PFSK-1 (cell line): ENCODE measurements around the gene STEAP2.

Experiments
- FOXP2 ChIP-seq: optimal IDR thresholded peaks from 2 replicates; pipeline ENCODE3; 2011; ENCODE audit warnings: borderline replicate concordance, control low read depth, inconsistent platforms; ENCODE audit not compliant: insufficient read depth; ENCODE audit errors: extremely low read length, extremely low read depth
- POLR2AphosphoS5 ChIP-seq: IDR thresholded peaks from 2 replicates; pipeline ENCODE4 v1.6.1; 2012; ENCODE audit warnings: low read depth, mild to moderate bottlenecking, control low read depth, low read length, moderate library complexity
- SIN3A ChIP-seq: IDR thresholded peaks from 2 replicates; pipeline ENCODE4 v1.6.1; 2012; ENCODE audit warnings: mild to moderate bottlenecking, low read length, moderate library complexity, borderline replicate concordance; ENCODE audit not compliant: insufficient read depth
- TAF1 ChIP-seq: IDR thresholded peaks from 2 replicates; pipeline ENCODE4 v1.6.1; 2012; ENCODE audit warnings: low read length, control low read depth, borderline replicate concordance; ENCODE audit not compliant: insufficient read depth
- TF ChIP-seq, protein P1 (sequence below), 2 experiments: IDR thresholded peaks; 2 replicates each; pipeline versions ENCODE4 v1.6.1 to v1.8.0; 2011 to 2012; ENCODE audit warnings: low read depth in 2 of 2, low read length in 2 of 2, control low read depth in 1 of 2, inconsistent platforms in 1 of 2, mild to moderate bottlenecking in 1 of 2, moderate library complexity in 1 of 2; ENCODE audit not compliant: insufficient read depth in 1 of 2

Gene STEAP2

DNA sequence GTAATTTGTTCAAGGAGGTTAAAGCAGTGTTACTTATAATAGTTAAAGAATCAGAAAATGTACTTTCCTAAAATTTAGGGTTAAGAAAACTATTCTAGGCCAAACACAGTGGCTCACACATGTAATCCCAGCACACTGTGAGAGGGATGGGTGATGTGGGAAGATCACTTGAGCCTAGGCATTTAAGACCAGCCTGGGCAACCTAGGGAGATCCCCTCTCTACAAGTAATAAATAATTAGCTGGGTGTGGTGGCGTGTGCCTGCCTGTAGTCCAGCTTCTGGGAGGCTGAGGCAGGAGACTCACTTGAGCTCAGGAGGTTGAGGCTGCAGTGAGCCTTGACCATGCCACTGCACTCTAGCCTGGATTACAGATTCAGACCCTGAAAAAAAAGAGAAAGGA lies 3.6 kb upstream of the STEAP2 start:
- TF ChIP-seq, protein P1, sequence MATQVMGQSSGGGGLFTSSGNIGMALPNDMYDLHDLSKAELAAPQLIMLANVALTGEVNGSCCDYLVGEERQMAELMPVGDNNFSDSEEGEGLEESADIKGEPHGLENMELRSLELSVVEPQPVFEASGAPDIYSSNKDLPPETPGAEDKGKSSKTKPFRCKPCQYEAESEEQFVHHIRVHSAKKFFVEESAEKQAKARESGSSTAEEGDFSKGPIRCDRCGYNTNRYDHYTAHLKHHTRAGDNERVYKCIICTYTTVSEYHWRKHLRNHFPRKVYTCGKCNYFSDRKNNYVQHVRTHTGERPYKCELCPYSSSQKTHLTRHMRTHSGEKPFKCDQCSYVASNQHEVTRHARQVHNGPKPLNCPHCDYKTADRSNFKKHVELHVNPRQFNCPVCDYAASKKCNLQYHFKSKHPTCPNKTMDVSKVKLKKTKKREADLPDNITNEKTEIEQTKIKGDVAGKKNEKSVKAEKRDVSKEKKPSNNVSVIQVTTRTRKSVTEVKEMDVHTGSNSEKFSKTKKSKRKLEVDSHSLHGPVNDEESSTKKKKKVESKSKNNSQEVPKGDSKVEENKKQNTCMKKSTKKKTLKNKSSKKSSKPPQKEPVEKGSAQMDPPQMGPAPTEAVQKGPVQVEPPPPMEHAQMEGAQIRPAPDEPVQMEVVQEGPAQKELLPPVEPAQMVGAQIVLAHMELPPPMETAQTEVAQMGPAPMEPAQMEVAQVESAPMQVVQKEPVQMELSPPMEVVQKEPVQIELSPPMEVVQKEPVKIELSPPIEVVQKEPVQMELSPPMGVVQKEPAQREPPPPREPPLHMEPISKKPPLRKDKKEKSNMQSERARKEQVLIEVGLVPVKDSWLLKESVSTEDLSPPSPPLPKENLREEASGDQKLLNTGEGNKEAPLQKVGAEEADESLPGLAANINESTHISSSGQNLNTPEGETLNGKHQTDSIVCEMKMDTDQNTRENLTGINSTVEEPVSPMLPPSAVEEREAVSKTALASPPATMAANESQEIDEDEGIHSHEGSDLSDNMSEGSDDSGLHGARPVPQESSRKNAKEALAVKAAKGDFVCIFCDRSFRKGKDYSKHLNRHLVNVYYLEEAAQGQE (IDR thresholded peaks at IDR 0.05; ENCODE audit: insufficient read depth in 1 of 2, low read depth in 2 of 2, low read length in 2 of 2) = no peak
- TF ChIP-seq POLR2AphosphoS5 (no peak), SIN3A (no peak), FOXP2 (no peak), TAF1 (no peak)

DNA sequence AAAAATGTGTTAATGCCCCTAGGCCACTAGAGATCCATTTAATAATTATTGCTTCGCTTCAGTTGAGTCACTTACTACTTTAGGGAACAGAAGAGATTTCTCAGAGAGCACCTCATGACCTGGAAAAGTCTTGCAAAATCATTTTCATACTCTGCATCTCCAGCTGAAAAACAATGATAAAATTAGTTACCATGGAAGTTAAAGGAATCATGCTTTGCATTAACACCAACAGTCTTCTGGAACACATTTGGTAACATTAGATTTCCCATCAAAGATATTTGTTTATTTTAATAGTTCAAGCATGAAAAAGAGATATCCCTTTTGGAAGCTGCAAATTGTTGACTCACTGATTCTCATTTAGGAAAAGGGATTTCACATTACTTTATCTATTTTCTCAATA lies 1.8 kb upstream of the STEAP2 start:
- TF ChIP-seq FOXP2 (no peak), TAF1 (no peak), SIN3A (no peak), POLR2AphosphoS5 (no peak)
- TF ChIP-seq, protein P1 (IDR thresholded peaks at IDR 0.05; ENCODE audit: insufficient read depth in 1 of 2, low read depth in 2 of 2, low read length in 2 of 2) = no peak

DNA sequence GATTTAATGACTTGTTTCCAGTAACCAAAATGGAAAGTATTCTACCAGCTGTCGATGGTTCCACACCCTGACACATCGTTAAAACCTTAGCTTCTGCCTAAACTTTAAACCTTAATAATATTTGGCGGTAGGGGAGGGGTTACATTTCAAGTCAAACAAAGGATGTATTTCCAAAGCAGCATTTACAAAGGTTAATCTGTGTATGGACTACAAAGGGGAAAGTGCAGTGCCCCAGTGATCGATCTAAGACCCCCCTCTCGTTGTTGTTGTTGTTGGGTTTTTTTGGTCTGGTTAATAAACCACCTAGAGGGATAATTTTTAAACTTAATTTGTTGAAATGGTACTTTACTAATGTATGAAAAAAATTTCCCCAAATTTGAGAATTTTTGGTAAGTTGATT lies 1.1 kb upstream of the STEAP2 start:
- TF ChIP-seq FOXP2 = no peak
- TF ChIP-seq SIN3A = no peak
- TF ChIP-seq, protein P1 (IDR thresholded peaks at IDR 0.05; ENCODE audit: insufficient read depth in 1 of 2, low read depth in 2 of 2, low read length in 2 of 2) = no peak
- TF ChIP-seq POLR2AphosphoS5 = no peak
- TF ChIP-seq TAF1 = no peak

DNA sequence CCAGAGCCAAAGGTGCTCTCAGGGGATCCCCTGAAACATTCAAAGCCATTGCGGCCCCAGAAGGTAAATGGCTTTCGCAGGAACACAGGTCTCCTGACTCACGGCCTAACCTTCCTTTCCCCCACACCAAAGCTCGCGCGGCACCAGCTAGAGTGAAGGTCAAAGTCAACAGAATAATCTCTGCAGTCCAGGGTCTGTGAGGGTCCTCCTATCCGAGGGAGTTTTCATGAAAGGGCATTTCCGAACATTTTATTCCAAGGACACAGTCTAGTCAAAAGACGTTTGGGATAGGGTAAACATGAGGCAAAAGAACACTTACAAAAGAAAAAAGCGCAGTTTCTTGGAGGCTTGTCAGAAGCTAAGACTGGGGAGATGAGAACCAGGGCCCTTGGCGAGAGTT lies 559 bp upstream of the STEAP2 start:
- TF ChIP-seq FOXP2 (no peak), TAF1 (no peak), SIN3A (no peak), POLR2AphosphoS5 (no peak)
- TF ChIP-seq, protein P1 (IDR thresholded peaks at IDR 0.05; ENCODE audit: insufficient read depth in 1 of 2, low read depth in 2 of 2, low read length in 2 of 2) = no peak

DNA sequence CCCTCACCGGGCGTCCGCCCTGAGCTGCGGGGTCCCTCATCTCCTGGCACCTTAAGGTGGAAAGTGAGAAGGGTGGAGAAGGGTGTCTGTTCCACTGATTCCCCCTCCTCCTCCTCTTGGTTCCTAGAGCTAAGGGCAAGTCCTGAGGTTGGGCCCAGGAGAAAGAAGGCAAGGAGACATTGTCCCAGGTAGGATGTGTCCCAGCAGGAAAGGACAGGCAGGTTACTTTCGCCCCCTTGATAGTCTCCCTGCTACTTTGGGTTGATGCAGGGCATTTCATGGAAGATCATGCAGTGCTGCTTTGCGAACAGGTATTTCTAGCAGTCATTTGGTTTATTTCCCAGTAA lies 582 bp downstream of the STEAP2 start:
- TF ChIP-seq SIN3A (no peak), FOXP2 (no peak), TAF1 (no peak), POLR2AphosphoS5 (no peak)
- TF ChIP-seq, protein P1 (IDR thresholded peaks at IDR 0.05; ENCODE audit: insufficient read depth in 1 of 2, low read depth in 2 of 2, low read length in 2 of 2) = no peak
